Raji (cell line): ENCODE data around the gene DCAKD.

Source experiments
- POLR2A ChIP-seq: IDR thresholded peaks from 2 replicates; pipeline ENCODE4 v1.6.1; 2011; ENCODE audit warnings: low read depth, low read length, control low read depth; ENCODE audit not compliant: insufficient read depth

The DCAKD gene

DNA sequence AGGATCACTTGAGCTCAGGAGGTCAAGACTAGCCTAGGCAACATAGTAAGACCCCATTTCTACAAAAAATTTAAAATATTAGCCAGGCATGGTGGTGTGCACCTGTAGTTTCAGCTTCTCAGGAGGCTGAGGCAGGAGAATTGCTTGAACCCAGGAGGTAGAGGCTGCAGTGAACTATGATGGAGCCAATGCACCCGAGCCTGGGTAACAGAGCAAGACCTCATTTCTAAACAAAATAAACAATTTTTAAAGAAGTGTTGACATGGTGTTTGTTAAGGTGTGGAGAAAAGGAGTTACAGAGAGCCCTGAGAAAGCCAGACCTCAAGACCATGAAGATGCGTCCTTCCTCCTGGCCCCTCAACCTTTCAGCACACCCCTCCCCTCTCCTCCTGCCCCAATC is 45.7 kb downstream of the DCAKD start:
- TF ChIP-seq POLR2A: no peak

DNA sequence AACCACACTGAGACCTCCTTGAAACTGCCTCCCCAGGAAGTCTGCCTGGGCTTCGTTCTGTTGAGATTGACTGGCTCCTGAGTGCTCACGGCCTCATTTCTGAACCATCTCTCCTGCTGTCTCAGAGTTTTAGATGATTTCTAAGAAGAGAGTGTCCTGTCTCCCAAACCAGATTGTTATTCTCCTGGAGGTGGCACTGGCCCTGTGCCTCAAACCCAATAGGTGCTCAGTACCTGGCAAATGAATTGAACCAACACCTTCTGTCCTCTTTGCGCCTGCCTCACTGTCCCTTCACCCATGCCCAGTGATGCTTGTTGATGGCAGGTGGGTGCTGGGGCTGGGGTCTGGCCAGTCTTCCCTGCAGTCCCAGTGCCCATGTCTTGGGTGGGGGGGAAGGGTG is 47.0 kb downstream of the DCAKD start:
- no peak for TF ChIP-seq POLR2A

DNA sequence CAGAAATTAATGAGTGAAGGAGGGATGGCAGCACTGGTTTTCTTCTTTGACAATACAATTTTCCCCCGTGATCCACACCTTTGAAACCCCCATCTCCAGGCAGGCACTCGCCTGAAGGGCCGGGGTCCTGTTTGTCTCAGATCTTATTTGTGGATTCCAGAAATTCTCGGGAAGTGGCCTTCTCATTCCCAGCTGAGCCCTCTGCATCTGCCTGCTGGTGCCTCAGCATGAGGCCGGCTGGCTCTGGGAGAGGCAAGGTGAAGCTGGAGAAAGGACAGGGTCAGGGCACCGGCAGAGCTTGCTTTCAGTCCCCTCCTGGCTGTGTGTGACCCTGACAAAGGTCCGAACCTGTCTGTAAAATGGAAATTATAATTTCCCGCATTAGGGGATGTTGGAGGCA is 47.6 kb downstream of the DCAKD start:
- no peak for TF ChIP-seq POLR2A

DNA sequence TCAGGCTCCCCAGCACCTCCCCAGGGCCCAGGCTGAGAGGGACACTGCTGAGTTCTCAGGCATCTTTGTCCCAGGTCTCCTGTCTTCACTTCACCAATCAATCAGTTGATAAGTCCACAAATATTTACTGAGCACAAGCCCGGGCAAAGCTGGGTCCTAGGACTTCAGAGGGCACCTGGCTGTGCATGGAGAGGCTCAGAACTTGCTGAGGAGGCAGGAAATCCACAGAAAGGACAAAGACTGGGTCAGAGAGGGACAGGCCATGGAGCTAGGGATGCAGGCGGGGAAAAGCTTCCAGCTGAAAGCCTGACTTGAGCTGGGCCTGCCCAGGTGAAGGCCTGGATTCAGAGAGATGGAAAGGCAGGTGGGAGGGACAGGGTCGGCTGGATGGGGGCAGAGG is 50.1 kb downstream of the DCAKD start:
- TF ChIP-seq POLR2A: no peak

DNA sequence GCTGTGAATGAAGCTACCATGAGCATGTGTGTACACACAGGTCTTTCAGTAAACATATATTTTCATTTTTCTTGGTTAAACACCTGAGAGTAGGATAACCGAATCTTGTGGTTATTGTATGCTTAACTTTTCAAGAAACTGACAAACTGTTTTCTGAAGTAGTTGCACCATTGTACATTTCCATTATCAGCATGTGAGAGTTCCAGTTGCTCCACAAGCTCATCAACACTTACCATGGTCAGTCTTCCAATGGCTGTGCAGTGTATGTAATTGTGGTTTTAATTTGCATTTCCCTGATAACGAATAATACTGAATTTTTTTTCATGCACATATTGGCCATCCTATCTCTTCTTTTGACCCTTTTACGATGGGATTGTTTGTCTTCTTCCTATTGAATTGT is 52.0 kb downstream of the DCAKD start:
- TF ChIP-seq POLR2A: no peak

DNA sequence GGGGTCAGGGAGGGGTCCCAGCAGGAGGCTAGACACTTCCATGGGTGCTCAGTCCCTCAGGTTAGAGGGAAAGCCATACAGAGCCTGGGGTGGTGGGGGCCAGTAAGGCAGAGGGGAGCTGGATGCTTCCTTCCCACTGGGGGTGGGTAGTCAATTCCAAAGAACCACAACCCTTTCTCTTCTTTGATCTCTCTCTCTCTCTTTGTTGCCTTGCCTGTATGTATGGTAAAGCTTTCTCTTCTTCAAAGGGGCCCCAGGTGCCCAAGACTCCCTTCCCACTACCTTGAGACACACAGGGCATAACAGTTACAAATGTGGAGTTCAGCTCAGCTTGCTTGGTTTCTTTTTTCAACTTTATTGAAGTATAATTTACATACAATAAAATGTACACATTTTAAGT is 52.8 kb downstream of the DCAKD start:
- no peak for TF ChIP-seq POLR2A

DNA sequence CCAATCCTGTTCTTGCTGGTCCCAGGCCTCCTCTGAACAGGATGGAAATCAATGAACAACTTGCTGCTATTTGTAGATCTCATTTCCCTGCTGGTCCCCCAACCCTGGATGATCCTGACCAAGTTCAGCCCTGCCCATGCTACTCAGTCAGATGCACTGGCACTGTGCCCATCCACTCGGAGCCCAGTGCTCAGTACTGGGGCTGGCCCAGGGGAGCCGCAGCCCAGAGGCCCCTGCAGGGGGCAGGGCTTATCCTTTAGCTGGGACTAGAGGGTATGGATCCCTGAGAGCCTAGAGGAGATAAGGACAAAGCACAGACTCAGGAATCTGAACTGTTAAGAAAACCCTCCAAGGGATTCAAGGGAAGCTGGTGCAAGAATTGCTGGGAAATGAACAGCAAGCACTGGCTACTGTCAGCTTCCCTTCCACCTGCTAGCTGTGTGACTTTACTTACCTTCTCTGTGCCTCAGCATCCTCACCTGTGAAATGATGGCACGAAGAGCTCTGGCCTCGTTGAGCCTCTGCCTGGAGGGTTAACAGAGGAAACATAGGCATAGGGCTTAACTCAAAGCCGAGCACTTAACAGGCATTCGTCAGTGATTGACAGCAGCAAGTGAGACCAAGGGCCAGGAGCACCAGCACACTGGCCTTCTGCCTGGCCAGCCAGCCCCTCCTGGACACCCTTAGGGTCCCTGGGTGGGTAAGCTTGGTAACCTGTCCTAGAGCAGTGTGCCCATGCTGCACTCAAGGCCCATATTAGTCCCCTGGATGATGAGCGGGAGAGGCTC is 53.5 kb downstream of the DCAKD start:
- no peak for TF ChIP-seq POLR2A

DNA sequence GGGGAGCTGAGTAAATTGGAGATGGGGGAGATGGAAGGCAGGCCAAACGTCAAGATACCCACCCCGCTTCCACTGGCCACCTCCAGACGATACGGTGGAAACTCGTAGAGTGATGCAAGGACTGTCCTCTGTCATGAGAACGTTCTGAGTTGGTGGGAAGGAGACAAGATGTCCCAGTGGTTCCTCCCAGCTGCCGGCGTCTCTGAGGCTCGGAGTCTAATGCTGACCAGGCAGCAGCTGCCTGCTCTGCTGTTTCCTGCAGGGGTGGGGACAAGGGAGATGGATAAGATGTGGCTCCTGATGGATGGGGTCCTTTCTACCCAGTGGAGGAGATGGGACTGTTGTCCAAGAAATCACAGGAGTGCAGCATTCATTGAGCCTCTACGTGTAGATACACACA is 55.1 kb downstream of the DCAKD start:
- TF ChIP-seq POLR2A: no peak

DNA sequence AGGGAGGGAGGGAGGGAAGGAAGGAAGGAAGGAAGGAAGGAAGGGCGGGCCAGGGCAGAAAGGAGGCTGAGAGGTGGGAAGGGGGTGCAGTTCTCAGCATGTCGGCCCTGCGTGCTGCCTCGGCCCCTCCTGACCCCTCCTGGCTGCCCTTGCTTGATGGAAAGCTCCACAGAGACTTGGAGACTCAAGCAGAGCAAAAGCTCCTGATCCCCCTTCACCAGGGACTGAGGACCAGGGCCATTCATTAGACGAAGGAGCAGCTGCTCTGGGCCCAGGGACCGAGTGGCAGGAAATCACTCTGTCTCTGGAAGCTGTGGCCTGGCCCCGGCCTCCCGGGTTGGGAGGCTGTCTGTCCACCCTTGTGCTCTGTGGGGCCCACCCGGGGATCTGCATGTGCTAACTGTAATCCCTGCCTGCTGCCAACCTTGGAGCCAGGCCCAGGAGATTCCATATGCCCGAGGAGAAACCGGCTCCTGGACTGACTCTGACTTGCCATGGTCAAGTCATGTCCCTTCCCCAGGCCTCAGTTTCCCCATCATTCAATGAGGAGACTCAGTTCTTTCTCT is 55.9 kb downstream of the DCAKD start:
- TF ChIP-seq POLR2A: no peak

DNA sequence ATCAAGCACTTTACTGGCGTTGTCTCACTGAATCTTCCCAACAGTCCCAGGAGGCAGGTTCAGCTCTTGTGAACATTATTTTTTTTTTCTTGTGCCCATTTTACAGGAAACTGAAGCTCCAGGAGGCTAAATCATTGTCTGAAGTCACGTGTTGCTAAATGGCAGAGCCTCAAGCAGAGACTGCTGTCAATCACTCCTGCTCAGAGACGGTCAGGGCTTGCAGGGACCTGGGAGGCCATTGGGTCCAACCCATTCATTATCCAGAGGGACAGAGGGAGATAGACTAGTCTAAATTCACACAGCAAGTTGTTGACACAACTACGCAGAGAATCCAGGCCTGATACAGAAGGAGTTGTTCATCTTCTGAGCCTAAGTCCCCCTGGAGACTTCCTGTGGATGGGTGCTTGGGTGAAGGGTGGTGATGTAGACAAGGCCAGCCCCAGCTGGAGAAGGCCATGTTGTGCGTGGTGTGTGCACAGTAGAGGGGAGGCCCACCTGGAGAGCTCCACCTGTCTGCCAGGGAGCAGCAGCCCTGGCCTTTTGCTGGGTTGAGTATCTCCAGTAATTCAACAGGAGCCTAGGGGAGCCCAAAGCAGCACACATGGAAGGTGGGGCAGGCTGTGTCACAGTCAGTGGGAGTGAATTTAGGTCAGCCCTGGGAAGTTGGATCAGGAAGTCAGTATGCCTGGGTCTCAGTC is 59.0 kb downstream of the DCAKD start:
- TF ChIP-seq POLR2A: no peak

DNA sequence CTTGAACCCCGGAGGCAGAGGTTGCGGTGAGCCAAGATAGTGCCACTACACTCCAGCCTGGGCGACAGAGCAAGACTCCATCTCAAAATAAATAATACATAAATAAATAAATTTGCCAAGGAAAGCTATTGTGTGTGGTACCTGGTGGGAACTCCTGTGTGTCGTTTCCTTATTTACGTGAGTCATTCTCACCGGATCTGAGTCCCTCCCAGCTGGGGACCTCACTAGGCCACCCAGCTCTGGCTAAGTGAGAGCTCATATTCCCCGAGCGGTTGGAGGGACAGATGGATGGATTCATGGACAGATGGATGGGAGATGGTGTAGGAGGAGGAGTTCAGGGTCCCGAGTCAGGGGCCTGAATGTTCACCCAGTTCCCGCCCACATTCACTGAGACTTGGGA is 60.4 kb downstream of the DCAKD start:
- no peak for TF ChIP-seq POLR2A

DNA sequence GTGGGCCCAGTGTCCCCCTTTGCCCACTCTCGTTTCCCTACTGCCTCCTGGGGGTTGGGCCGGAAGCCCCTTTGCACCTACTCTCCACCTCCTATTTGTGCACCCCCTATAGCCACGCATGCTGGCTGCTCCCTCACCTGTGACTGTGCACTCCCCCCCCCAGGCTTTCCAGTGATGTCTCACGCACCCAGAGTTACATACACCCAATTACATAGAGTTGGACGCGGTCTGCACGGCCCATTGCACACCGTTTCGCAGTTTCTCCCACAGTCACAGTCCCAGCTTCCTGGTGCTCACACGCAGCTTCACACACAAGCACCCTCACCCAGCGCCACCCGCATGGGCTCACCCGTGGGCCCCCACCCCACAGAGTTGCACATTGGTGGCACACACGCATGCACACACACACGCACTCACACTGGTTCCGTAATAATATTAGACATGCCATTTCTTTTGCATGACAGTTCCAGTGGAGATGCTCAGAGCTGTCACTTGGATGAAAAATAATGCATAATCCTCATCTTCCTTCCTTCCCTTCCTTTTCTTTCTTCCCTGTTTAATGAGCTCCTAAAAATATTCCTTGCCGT is 61.8 kb downstream of the DCAKD start:
- TF ChIP-seq POLR2A: no peak

DNA sequence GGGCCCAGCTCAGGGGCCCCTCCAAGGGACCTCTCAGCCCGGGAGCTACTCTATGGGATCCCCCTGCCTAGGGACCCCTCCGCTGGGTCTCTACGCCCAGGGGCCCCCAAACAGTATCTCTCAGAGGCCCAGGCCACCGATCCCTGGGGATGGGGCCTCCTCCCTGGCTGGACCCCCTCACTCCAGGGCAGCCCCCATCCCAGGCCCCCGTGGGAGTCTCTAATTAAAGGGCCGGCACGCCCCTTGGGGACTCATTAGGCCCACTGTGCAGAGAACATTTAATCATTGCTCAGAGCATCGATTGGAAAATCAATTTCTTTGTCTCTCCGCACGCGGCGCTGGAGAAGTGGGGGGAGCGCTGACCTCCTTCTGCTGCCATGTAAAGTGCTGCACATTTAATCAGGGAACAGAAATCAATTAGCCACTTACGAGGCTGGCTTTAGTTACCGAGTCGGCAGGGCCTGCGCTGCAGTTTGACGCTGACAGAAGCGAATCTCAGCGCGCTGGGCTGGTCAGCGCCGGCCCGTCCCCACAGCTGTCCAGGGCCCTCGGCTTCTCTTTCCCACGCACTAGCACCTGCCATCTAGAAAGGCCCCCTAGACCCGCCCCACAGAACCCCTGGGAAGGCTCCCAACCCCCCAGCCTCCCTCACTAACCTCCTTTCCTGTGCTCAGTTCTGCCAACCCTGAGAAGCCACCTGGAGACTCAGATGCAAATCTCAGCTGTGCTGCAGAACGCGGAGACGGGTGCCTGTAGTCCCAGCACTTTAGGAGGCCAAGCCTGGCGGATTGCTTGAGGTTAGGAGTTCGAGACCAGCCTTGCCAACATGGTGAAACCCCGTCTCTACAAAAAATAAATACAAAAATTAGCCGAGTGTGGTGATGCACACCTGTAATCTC is 63.1 kb downstream of the DCAKD start:
- TF ChIP-seq POLR2A: no peak

DNA sequence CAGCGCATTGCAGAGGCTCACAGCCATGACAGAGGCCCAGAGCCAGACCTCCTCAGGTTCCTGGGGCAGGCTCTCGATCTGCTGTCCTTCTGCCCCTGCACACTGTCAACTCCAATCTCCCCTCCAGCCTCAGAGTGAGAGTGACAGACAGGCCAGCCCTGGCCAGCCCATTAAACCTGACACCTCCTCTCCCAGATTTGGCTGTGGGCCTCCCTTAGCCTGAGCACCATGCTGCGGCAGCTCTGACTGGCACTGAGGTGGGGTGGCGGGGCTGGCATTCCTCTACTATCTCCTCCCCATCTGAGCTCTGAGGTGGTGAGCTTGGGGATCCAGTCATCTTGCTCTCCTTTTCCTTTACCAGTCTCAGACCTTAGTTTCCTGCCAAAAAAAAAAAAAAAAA is 67.9 kb downstream of the DCAKD start:
- TF ChIP-seq POLR2A: no peak

DNA sequence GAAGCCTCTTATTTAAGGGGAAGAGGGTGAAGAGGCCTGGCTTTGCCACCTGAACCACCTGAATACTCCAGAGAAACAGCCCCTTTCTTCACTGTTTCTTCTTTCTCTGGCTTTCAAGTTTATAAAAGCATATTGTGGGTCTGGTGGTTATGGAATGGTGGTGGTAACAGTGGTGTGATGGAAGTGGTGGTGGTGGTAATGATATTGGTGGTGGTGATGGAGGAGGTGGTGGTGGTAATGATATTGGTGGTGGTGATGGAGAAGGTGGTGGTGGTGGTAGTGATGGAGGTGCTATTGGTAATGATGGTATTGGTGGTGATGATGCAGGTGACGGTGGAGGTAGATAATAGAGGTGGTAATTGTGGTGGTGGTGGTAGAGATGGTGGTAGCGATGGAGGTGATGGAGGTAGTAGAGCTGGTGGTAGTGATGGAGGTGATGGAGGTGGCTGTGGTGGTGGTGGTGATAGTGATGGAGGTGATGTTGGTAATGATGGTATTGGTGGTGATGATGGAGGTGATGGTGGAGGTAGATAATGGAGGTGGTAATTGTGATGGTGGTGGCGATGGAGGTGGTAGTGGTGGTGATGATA is 69.2 kb downstream of the DCAKD start:
- TF ChIP-seq POLR2A: no peak
